Gastrocnemius medialis (tissue), 4 donors: ENCODE results near the gene NKX6-2. TPM values are rescaled to one million over a fixed set of nuclear protein-coding genes. Genes with fewer than 3 reads are reported as not detected.
"Not testable (repeated sequence)": the region's sequence is repeated elsewhere in the genome, so short reads cannot be mapped to it uniquely, and the experiment has no call there.

ENCODE experiments used
- ATAC-seq, 2 donors: fragments of 150-250 bp; one replicate each; pipeline ENCODE4 v1.9.1; 2016
- DNase-seq, 2 donors: peaks; one replicate each; pipeline ENCODE4 v3.0.0-alpha.2; 2019
- H3K27ac ChIP-seq, 4 donors: fragments of 200-600 bp; sonication (generic); 1 replicate in 1 of 4; 2 replicates in 3 of 4; pipeline ENCODE4 v1.5.1; 2016 to 2018; ENCODE audit warnings: mild to moderate bottlenecking in 2 of 4, moderate library complexity in 1 of 4
- H3K27me3 ChIP-seq, 3 donors: fragments of 200-600 bp; sonication (generic) in 2 of 3; 1 replicate in 1 of 3; 2 replicates in 2 of 3; pipeline versions ENCODE4 v1.5.1 to v1.6.0; 2016 to 2019; ENCODE audit warnings: mild to moderate bottlenecking in 1 of 3, moderate library complexity in 1 of 3
- H3K36me3 ChIP-seq, 2 donors: fragments of 200-600 bp; sonication (generic) in 1 of 2; one replicate each; pipeline ENCODE4 v1.5.1; 2017 to 2018
- H3K4me1 ChIP-seq, 2 donors: fragments of 200-600 bp; sonication (generic) in 1 of 2; one replicate each; pipeline ENCODE4 v1.5.1; 2016 to 2017; ENCODE audit warnings: mild to moderate bottlenecking in 2 of 2
- H3K4me3 ChIP-seq, 4 donors: fragments of 200-600 bp; sonication (generic) in 3 of 4; 1 replicate in 1 of 4; 2 replicates in 3 of 4; pipeline ENCODE4 v1.5.1; 2016 to 2019; ENCODE audit warnings: mild to moderate bottlenecking in 2 of 4
- H3K9me3 ChIP-seq, 3 donors: fragments of 200-600 bp; sonication (generic) in 2 of 3; 1 replicate in 1 of 3; 2 replicates in 2 of 3; pipeline ENCODE4 v1.5.1; 2016 to 2019
- POLR2A ChIP-seq, 2 donors: fragments of 450-650 bp; IDR thresholded peaks; one replicate each; pipeline ENCODE4 v1.6.1; 2017; ENCODE audit warnings: antibody characterized with exemption in 2 of 2, mild to moderate bottlenecking in 2 of 2, moderate library complexity in 2 of 2
- in situ Hi-C, 4 donors: fragments of 200-750 bp; cut with MboI; loops; one replicate each; pipeline versions ENCODE4 v1.15.0 to v1.8.0; 2017; ENCODE audit warnings: low sequenced_read_pairs in 4 of 4
- intact Hi-C: fragments of 100-400 bp; cut with DNase I; formaldehyde crosslinking; loops from one replicate; pipeline ENCODE4 v1.15.1; 2023; ENCODE audit warnings: low total_unique reads
- total RNA-seq, 4 donors: library from RNA; depleted of rRNA; stranded (reverse); fragments of >200 nt; gene quantifications; one replicate each; pipeline versions ENCODE4 v1.1.0 to v1.2.3, GENCODE V29; 2016
- TF ChIP-seq, protein P1 (sequence below), 5 experiments: fragments of 450-650 bp in 3 of 5; fragments of 200-600 bp in 2 of 5; sonication (generic) in 2 of 5; IDR thresholded peaks in 4 of 5; conservative IDR thresholded peaks in 1 of 5; 1 replicate in 4 of 5; 2 replicates in 1 of 5; pipeline ENCODE4 v1.5.1; 2016 to 2019; ENCODE audit warnings: antibody characterized with exemption in 5 of 5, mild to moderate bottlenecking in 3 of 5, moderate library complexity in 3 of 5

The NKX6-2 gene
- total RNA-seq, 4 donors from 2014 or later = 0.09 TPM; not detected in 3

DNA sequence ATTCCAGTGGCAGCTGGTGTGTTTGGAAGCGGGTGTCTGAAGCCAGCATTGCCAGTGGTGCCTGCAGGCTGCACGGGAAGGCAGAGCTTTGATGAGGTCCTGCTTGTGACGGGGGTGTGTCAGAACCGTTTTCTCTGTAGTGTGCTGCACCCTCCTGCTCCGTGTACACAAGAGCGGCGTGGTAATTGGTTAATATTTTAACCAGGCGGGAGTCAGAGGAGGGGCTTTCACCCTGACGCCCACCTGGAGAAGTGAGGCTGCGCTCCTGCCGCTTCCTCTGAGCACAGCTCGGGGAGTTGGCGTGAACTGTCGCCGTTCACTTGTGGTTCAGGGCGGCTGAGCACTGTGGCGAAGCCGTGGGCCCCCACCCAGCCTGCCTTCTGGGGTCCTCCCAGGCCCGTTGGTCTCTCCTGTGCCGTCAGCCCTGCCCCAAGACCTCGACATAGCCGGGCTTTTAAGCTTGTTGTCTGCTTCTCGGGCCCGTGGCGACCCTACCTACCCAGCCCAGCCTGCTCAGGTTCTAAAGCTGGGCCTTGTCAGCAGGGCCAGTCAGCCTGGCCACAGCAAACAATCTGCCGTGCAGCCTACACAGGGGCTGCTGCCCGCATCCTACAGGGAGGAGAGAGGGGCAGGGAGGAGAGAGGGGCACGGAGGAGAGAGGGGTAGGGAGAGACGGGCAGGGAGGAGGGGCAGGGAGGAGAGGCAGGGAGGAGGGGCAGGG lies 11.6 kb downstream of the NKX6-2 start:
- no peak for DNase-seq
- Histone ChIP-seq H3K9me3 (no peaks in the 10 kb centered on the region), H3K27me3 (no peaks in the 10 kb centered on the region), H3K4me1 (no peaks in the 10 kb centered on the region), H3K4me3 (no peak overlapping the region), H3K36me3 (peaks cover 0 to 2% of the 10 kb centered on the region in 2 donors), H3K27ac (no peak overlapping the region)
- TF ChIP-seq POLR2A (IDR thresholded peaks at IDR 0.05) = no peak
- TF ChIP-seq, protein P1, sequence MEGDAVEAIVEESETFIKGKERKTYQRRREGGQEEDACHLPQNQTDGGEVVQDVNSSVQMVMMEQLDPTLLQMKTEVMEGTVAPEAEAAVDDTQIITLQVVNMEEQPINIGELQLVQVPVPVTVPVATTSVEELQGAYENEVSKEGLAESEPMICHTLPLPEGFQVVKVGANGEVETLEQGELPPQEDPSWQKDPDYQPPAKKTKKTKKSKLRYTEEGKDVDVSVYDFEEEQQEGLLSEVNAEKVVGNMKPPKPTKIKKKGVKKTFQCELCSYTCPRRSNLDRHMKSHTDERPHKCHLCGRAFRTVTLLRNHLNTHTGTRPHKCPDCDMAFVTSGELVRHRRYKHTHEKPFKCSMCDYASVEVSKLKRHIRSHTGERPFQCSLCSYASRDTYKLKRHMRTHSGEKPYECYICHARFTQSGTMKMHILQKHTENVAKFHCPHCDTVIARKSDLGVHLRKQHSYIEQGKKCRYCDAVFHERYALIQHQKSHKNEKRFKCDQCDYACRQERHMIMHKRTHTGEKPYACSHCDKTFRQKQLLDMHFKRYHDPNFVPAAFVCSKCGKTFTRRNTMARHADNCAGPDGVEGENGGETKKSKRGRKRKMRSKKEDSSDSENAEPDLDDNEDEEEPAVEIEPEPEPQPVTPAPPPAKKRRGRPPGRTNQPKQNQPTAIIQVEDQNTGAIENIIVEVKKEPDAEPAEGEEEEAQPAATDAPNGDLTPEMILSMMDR (IDR thresholded peaks at IDR 0.05 in 4 of 5, conservative IDR thresholded peaks at IDR 0.05 in 1 of 5) = no peak
- ATAC-seq = no peak
- in situ Hi-C loops (no loop called here), intact Hi-C loops (no loop called here)

DNA sequence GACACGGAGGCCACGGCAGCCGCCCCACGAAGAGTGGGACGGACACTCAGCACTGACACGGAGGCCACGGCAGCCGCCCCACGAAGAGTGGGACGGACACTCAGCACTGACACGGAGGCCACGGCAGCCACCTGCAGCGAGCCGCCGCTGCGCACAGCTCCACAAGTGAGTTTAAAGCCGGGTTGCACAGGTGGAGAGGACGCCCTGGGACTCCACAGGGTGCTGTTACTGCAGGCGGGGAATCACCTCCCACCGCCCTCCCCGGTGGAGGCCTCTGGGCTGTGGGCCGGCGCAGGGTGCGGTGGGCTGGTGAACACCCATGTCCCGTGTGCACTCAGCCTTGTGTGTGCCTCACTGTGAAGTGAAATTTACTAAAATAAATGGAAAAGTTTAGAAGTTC lies 13.1 kb downstream of the NKX6-2 start:
- DNase-seq, ATAC-seq, H3K9me3 ChIP-seq, H3K27ac ChIP-seq, H3K4me1 ChIP-seq, H3K4me3 ChIP-seq, in situ Hi-C loops, H3K27me3 ChIP-seq, intact Hi-C loops, H3K36me3 ChIP-seq: not testable (repeated sequence)

DNA sequence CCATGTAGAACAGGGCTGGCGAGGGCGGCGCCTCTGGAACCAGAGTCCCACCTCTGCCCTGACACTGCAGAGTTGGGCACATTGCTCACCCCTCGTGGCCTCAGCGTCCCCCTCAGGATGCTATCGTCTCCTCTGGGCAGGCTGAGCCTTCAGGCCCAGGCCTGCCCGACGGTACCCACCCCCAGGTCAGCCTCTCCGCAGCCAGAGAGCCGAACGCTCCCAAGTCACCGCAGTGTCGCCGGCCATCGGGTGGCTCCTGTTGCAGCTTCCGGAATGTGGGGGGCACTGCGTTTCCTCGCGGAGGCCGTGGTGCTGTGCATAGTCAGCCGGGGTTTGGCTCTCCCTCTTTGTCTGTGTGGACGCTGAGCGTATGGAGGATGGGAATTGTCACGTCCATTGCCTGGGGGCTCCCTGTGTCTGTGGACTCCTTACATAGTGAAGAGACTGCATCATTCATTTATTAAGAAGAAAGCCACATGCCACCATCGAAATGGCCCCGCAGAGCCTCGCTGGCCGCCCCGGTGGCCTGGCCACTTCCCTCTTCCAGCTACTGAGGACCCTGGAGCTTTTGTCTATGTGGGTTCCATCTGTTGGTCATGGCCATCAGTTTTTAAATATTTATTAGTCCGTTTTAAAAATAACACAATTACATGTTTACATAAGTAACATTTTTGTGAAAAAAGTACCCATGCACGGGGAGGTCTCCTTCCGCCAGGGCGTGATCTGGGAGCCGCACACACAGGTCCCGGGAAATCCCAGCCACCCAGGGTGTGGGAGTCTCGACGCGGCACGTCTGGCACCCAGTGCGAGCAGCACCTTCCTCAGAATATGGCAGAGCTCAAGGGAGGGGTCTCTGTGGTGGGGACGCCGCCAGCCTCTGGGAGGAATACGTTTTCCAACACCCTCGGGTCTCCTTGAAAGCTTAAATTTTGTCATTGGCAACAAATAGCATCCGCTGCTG lies 15.6 kb downstream of the NKX6-2 start:
- in situ Hi-C loops (no loop called here), intact Hi-C loops (no loop called here)
- TF ChIP-seq, protein P1 (IDR thresholded peaks at IDR 0.05 in 4 of 5, conservative IDR thresholded peaks at IDR 0.05 in 1 of 5) = no peak
- no peak for TF ChIP-seq POLR2A (IDR thresholded peaks at IDR 0.05)
- Histone ChIP-seq H3K36me3 (no peaks in the 10 kb centered on the region), H3K27ac (no peak overlapping the region), H3K4me1 (no peaks in the 10 kb centered on the region), H3K9me3 (no peaks in the 10 kb centered on the region), H3K4me3 (no peak overlapping the region), H3K27me3 (no peaks in the 10 kb centered on the region)
- DNase-seq (no peak), ATAC-seq (no peak)

DNA sequence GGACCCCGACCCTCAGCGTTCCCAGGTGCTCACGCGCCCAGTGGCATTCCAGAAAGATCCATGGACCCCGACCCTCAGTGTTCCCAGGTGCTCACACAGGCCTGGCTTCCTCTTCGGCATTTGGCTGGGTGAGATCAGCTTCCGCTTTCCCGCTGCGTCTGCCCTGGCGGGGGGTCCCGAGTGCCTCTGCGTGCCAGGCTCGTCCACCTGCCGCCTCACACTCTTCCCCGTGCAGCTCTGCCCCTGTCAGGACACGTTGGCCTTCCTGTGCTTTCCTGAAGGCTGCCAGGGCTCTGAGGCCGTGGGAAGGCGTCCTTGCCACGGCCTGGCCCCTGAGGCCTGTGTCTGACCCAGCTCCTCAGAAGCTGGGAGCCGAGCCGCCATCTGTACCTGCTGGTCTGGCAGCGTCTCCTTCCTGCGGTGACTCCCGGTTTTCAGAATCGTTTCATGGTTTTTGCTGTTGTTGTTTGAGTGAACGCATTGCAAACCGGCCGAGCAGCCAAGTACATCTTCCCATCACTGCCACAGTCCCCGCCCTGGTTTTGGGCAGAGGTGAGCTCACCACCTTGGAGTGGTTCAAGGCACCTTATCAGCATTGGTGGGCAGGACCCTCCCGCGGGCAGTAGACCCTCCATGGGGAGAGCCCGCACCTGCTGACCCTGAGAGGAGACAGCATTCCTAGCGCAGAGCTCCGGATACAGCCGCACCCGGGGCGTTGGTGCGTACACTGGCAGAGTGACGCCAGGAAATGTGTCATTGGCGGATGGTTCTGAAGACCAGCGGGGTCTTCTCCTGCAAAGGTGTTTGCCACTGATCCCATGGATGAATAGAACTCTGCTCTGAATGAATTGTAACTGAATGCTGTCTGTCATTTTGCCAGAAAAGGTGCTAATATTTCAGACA lies 17.4 kb downstream of the NKX6-2 start:
- Histone ChIP-seq H3K4me3 (no peak overlapping the region), H3K4me1 (no peaks in the 10 kb centered on the region), H3K27ac (no peak overlapping the region), H3K36me3 (no peaks in the 10 kb centered on the region), H3K9me3 (no peaks in the 10 kb centered on the region), H3K27me3 (no peaks in the 10 kb centered on the region)
- DNase-seq (no peak), ATAC-seq (no peak)
- no peak for TF ChIP-seq POLR2A (IDR thresholded peaks at IDR 0.05)
- TF ChIP-seq, protein P1 (IDR thresholded peaks at IDR 0.05 in 4 of 5, conservative IDR thresholded peaks at IDR 0.05 in 1 of 5) = no peak
- in situ Hi-C loops = no loop called here
- intact Hi-C loops = no loop called here
